22Rv1 (cell line): ENCODE measurements around the gene SULT1E1.
A peak's percentile ranks its signal among the peaks of the same experiment; 100 is the strongest.

Experiments
- H3K27ac ChIP-seq: fragments of 450-650 bp; 2 replicates; pipeline ENCODE4 v1.5.1; 2017
- ZFX ChIP-seq: fragments of 450-650 bp; IDR thresholded peaks from 2 replicates; pipeline ENCODE4 v1.6.1; 2017; ENCODE audit warnings: antibody characterized with exemption, borderline replicate concordance
- TF ChIP-seq, protein P1 (sequence below): fragments of 450-650 bp; IDR thresholded peaks from 2 replicates; pipeline ENCODE4 v1.5.1; 2017; ENCODE audit warnings: mild to moderate bottlenecking

SULT1E1 gene

DNA sequence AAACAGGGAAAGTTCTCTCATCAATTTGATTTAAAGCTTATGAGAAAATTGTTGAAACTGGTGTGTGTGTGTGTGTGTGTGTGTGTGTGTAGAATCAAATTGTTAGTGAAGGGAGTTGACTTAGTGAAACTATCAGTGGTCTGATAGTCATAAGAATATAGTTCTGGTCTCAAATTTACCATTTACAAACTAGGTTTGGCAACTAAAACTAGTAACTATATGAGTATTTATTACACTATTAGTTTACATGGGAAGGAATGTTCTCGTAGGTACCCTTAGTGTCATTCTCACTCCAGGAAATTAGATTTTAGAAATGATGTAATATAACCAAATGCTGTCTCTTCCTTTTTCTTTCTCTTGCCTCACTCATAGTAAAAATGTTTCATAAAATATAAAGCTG is 11.9 kb downstream of the SULT1E1 start:
- TF ChIP-seq, protein P1, sequence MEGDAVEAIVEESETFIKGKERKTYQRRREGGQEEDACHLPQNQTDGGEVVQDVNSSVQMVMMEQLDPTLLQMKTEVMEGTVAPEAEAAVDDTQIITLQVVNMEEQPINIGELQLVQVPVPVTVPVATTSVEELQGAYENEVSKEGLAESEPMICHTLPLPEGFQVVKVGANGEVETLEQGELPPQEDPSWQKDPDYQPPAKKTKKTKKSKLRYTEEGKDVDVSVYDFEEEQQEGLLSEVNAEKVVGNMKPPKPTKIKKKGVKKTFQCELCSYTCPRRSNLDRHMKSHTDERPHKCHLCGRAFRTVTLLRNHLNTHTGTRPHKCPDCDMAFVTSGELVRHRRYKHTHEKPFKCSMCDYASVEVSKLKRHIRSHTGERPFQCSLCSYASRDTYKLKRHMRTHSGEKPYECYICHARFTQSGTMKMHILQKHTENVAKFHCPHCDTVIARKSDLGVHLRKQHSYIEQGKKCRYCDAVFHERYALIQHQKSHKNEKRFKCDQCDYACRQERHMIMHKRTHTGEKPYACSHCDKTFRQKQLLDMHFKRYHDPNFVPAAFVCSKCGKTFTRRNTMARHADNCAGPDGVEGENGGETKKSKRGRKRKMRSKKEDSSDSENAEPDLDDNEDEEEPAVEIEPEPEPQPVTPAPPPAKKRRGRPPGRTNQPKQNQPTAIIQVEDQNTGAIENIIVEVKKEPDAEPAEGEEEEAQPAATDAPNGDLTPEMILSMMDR: no peak
- TF ChIP-seq ZFX: no peak
- H3K27ac ChIP-seq: no peak overlapping the region

DNA sequence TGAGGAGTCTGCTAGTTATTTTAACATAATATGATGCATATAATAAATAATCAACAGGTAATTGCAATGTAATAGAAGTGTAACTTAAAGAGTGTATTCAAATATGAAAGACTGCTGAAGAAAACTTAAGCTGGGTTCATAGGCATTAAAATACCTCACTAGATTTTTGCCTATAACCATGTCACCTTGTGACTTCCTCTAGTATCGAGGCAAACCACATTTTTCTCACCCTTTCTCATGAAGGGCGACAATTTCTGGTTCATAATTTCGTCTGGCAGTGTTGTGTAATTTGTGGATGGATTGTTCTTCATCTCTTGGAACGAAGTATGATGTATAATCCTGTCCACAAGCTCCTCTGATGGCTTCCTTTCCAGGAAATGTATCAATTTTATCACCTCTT is 16.0 kb downstream of the SULT1E1 start:
- no peak overlapping the region for H3K27ac ChIP-seq

DNA sequence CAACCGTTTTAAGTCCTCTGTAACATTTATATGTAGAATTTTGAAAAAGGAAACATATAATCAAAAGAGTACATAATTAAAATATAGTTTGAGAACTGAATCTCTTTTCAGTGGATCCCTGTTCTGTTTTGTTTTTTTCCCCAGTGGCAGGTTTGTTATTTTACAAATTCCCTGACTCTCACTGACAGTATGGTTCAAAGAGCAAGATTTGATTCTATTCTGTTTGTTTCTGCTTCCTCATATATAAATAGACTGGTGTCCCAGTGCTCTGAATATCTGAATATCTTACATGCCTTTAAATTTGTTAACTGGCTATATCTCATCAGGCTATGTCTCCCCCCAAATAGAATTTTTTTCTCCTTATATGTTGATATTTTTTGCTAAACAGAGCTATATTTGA is 16.6 kb downstream of the SULT1E1 start:
- TF ChIP-seq, protein P1: no peak
- no peak for TF ChIP-seq ZFX
- no peak overlapping the region for H3K27ac ChIP-seq

More for the DNA sequence above, 16.0 kb downstream of the SULT1E1 start:
- TF ChIP-seq, protein P1: no peak
- TF ChIP-seq ZFX: no peak

DNA sequence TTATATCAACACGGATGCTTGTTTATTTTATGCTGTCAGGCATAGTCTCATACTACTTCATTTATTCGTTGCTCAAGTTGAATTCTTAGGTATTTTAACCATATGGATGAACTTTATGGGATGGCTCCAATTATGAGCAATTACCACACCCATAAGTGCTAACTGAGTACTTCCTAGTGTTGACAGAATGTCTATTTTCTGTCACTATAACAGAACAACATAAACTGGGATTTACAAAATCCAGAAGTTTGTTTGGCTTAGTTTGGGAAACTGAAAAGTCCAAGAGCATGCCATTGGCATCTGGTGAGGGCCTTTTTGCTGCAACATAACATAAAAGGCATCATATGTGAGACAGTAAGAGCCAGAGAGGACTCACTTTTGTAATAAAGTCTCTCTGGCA is 21.0 kb downstream of the SULT1E1 start:
- TF ChIP-seq, protein P1: no peak
- TF ChIP-seq ZFX: no peak
- H3K27ac ChIP-seq: no peak overlapping the region

DNA sequence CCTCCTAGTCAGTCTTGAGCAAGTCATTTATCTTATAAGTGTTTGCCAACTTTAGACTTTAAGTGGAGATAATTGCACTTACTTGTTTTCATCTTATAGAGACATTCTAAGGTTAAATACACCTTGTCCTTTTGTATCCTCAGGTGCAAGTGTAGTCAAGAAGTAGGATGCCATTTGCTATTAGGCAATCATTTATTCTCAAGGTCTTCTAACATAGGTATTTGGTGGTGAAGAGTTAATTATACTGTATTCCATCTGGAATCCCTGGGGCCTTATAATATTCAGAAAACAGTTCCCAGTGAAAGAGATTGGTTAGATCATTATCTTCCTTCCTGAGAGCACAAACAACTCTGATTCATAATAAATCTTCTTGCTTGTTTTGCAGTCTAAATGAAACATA is 23.7 kb downstream of the SULT1E1 start:
- no peak overlapping the region for H3K27ac ChIP-seq
- TF ChIP-seq, protein P1: no peak
- no peak for TF ChIP-seq ZFX

DNA sequence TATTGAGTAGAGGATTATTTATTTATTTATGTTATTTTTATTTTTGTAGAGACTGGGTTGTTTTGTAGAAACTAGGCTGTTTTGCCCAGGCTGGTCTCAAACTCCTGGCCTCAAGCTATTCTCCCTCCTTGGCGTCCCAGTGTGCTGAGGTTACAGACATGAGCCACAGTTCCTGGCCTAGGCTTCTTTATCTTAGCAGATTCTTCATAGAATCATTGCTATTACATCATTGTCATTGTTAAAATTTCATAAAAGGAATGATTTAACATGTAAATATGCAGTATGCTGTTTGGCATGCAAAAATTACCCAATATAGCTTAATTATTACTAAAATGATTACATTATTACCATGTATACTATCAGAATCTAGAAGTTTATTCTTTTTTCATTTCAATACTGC is 24.2 kb downstream of the SULT1E1 start:
- no peak for TF ChIP-seq ZFX
- TF ChIP-seq, protein P1: no peak
- H3K27ac ChIP-seq: no peak overlapping the region

DNA sequence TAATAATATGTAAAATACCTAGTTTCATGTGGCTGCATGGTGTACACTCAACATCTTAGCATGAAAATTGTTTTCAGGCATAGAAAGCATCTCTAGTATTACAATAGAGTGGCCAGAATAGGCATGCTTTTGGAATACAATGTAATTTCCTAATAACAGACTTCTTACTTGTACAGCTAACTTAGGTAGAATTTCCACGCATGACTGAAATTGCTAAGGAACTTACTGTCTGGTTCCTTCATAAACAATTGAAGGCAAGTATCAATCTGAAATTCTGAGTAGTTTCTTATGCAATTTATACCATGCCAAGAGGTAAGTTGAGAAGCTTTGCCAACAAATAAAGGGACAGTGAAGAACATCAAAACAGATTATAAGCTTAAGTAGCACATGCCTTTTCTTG is 26.7 kb downstream of the SULT1E1 start:
- peak overlapping the region; percentile 66 for H3K27ac ChIP-seq
- TF ChIP-seq ZFX: no peak
- TF ChIP-seq, protein P1: no peak
